PC-3 (cell line): Measurements from ENCODE around the gene INSYN2A. TPM values are rescaled to one million over a fixed set of nuclear protein-coding genes. Genes with fewer than 3 reads are reported as not detected.

Experiments used
- ATAC-seq: fragments of 200-7000 bp; cut with Tn5 transposase; 2 replicates; pipeline ENCODE4 v1.9.1; 2020; ENCODE audit warnings: mild to moderate bottlenecking, moderate library complexity
- BruUV-seq: library from RNA; stranded (reverse); fragments of 400-500 nt; replicated peaks from 2 replicates; lab custom pipeline; 2021; lab: Mats Ljungman, UMichigan
- CTCF ChIA-PET: fragments of 300-600 bp; sonication (Branson Sonifier 250); formaldehyde crosslinking; loops from one replicate; lab custom pipeline; 2022; ENCODE audit warnings: antibody characterized with exemption; lab: Charles Lee
- POLR2A ChIA-PET: fragments of 300-600 bp; sonication (Branson Sonifier 250); formaldehyde crosslinking; loops from one replicate; lab custom pipeline; 2022; ENCODE audit warnings: antibody characterized with exemption; ENCODE audit not compliant: unreplicated experiment; lab: Charles Lee
- DNase-seq: peaks from one replicate; pipeline ENCODE4 v3.0.0-alpha.2; 2015
- H2AFZ ChIP-seq: fragments of 300-600 bp; sonication (generic); 2 replicates; pipeline ENCODE4 v1.6.0; 2016; ENCODE audit warnings: antibody characterized with exemption, low read length
- H3F3A ChIP-seq: fragments of 300-600 bp; sonication (generic); one replicate; pipeline ENCODE4 v1.6.0; 2017; ENCODE audit warnings: antibody characterized with exemption, low read length, control low read depth, mild to moderate bottlenecking; ENCODE audit not compliant: unreplicated experiment
- H3K27ac ChIP-seq: fragments of 300-600 bp; sonication (generic); 2 replicates; pipeline ENCODE4 v1.5.1; 2016; ENCODE audit warnings: mild to moderate bottlenecking, low read length
- H3K27me3 ChIP-seq: fragments of 300-600 bp; sonication (generic); 2 replicates; pipeline ENCODE4 v1.6.1; 2016; ENCODE audit warnings: low read length, mixed read lengths
- H3K36me3 ChIP-seq: fragments of 300-600 bp; sonication (generic); 2 replicates; pipeline ENCODE4 v1.6.1; 2016; ENCODE audit warnings: low read depth, mixed run types, low read length, mixed read lengths
- H3K4me1 ChIP-seq: fragments of 300-600 bp; sonication (generic); 2 replicates; pipeline ENCODE4 v1.5.1; 2016; ENCODE audit warnings: low read length; ENCODE audit not compliant: insufficient read depth
- H3K4me2 ChIP-seq: fragments of 300-600 bp; sonication (generic); 2 replicates; pipeline ENCODE4 v1.6.0; 2016; ENCODE audit warnings: low read length
- H3K4me3 ChIP-seq: fragments of 300-600 bp; sonication (generic); 2 replicates; pipeline ENCODE4 v1.5.1; 2016; ENCODE audit warnings: mild to moderate bottlenecking, low read length, mixed read lengths
- H3K79me2 ChIP-seq: fragments of 300-600 bp; sonication (generic); 2 replicates; pipeline ENCODE4 v1.6.1; 2017; ENCODE audit warnings: low read length, mixed read lengths
- H3K9ac ChIP-seq: fragments of 300-600 bp; sonication (generic); 2 replicates; pipeline ENCODE4 v1.6.0; 2016; ENCODE audit warnings: mild to moderate bottlenecking, low read length
- H3K9me2 ChIP-seq: fragments of 300-600 bp; sonication (generic); replicated peaks from 2 replicates; pipeline ENCODE4 v1.6.1; 2016; ENCODE audit warnings: mixed run types, low read length, mixed read lengths
- H3K9me3 ChIP-seq: fragments of 300-600 bp; sonication (generic); 2 replicates; pipeline ENCODE4 v1.6.1; 2016; ENCODE audit warnings: low read length, mixed read lengths
- H4K20me1 ChIP-seq: fragments of 300-600 bp; sonication (generic); 2 replicates; pipeline ENCODE4 v1.6.1; 2016; ENCODE audit warnings: low read length, mixed read lengths
- CTCF ChIP-seq: fragments of 300-600 bp; sonication (generic); conservative IDR thresholded peaks from 2 replicates; pipeline ENCODE4 v1.5.1; 2017; ENCODE audit warnings: antibody characterized with exemption, low read depth, mild to moderate bottlenecking, low read length
- EZH2 ChIP-seq: fragments of 300-600 bp; sonication (generic); IDR thresholded peaks from one replicate; pipeline ENCODE4 v1.6.1; 2017; ENCODE audit warnings: antibody characterized with exemption, mild to moderate bottlenecking, low read length; ENCODE audit not compliant: unreplicated experiment
- EZH2phosphoT487 ChIP-seq: fragments of 300-600 bp; sonication (generic); IDR thresholded peaks from 2 replicates; pipeline ENCODE4 v1.6.1; 2018; ENCODE audit warnings: mild to moderate bottlenecking, antibody characterized with exemption, low read length, borderline replicate concordance
- intact Hi-C: fragments of 100-400 bp; cut with micrococcal nuclease; formaldehyde crosslinking; loops from 2 replicates; pipeline ENCODE4 v1.9.0; 2023
- total RNA-seq: library from RNA; depleted of rRNA; stranded (reverse); fragments of >200 nt; gene quantifications from 2 replicates; pipeline ENCODE4 v1.2.3, GENCODE V29; 2014

The INSYN2A gene
- total RNA-seq, 1 experiment from 2014 or later = not detected

- no peaks in the 10 kb centered on the region for H3K27me3 ChIP-seq
- no peak overlapping the region for H2AFZ ChIP-seq
- H4K20me1 ChIP-seq = no peaks in the 10 kb centered on the region
- TF ChIP-seq CTCF (no peak), EZH2 (no peak), EZH2phosphoT487 (no peak)
- no peaks in the 10 kb centered on the region for H3K9me3 ChIP-seq
- BruUV-seq = no TSS peak
- no peaks in the 10 kb centered on the region for H3K4me1 ChIP-seq
- H3K27ac ChIP-seq = no peak overlapping the region
- H3F3A ChIP-seq = no peaks in the 10 kb centered on the region
- ChIA-PET CTCF (no interaction called here), POLR2A (no interaction called here)
- ATAC-seq (no peak), DNase-seq (no peak)
- H3K36me3 ChIP-seq = no peaks in the 10 kb centered on the region
- H3K79me2 ChIP-seq = no peaks in the 10 kb centered on the region
- intact Hi-C loops = no loop called here
- H3K4me2 ChIP-seq = no peak overlapping the region
- no peaks in the 10 kb centered on the region for H3K9me2 ChIP-seq
- H3K9ac ChIP-seq = no peak overlapping the region
- no peak overlapping the region for H3K4me3 ChIP-seq
These were observed 21.5 kb downstream of the INSYN2A start for GRCh38 chr10:127174866-127175265.

GRCh38 chr10:127168261-127168660 is 28.1 kb downstream of the INSYN2A start:
- Histone ChIP-seq H3K9me2 (no peaks in the 10 kb centered on the region), H3F3A (no peaks in the 10 kb centered on the region), H3K9me3 (no peaks in the 10 kb centered on the region), H4K20me1 (no peaks in the 10 kb centered on the region), H3K4me2 (no peak overlapping the region), H3K9ac (no peak overlapping the region), H3K4me3 (no peak overlapping the region), H3K27ac (no peak overlapping the region), H2AFZ (no peak overlapping the region), H3K27me3 (no peaks in the 10 kb centered on the region), H3K4me1 (no peaks in the 10 kb centered on the region), H3K36me3 (no peaks in the 10 kb centered on the region), H3K79me2 (no peaks in the 10 kb centered on the region)
- ChIA-PET CTCF (no interaction called here), POLR2A (no interaction called here)
- ATAC-seq (no peak), DNase-seq (no peak)
- intact Hi-C loops = no loop called here
- TF ChIP-seq EZH2phosphoT487 = no peak
- no peak for TF ChIP-seq EZH2
- no peak for TF ChIP-seq CTCF
- no TSS peak for BruUV-seq

GRCh38 chr10:127162841-127163240 is 33.5 kb downstream of the INSYN2A start:
- no peaks in the 10 kb centered on the region for H3K27me3 ChIP-seq
- ChIA-PET CTCF (no interaction called here), POLR2A (no interaction called here)

More at GRCh38 chr10:127162841-127163240, 33.5 kb downstream of the INSYN2A start:
- H3K27ac ChIP-seq = no peak overlapping the region
- no peaks in the 10 kb centered on the region for H3K36me3 ChIP-seq
- H3K79me2 ChIP-seq = no peaks in the 10 kb centered on the region
- H2AFZ ChIP-seq = no peak overlapping the region
- intact Hi-C loops = no loop called here
- ATAC-seq (no peak), DNase-seq (no peak)
- H3F3A ChIP-seq = no peaks in the 10 kb centered on the region
- no peak for TF ChIP-seq EZH2
- no peak for TF ChIP-seq CTCF
- no peak for TF ChIP-seq EZH2phosphoT487
- no peak overlapping the region for H3K4me3 ChIP-seq
- H3K9me3 ChIP-seq = no peaks in the 10 kb centered on the region
- H3K4me2 ChIP-seq = no peak overlapping the region
- H3K9ac ChIP-seq = no peak overlapping the region
- H4K20me1 ChIP-seq = no peaks in the 10 kb centered on the region
- H3K9me2 ChIP-seq = no peaks in the 10 kb centered on the region
- BruUV-seq = no TSS peak
- no peaks in the 10 kb centered on the region for H3K4me1 ChIP-seq
